GM12878 (cell line): Measurements from ENCODE around the gene MANBA. TPM values are rescaled to one million over a fixed set of nuclear protein-coding genes. Genes with fewer than 3 reads are reported as not detected.

Source experiments
- ATAC-seq: fragments of 200-7000 bp; cut with Tn5 transposase; 3 replicates; pipeline ENCODE4 v1.9.1; 2020; ENCODE audit warnings: mild to moderate bottlenecking, moderate library complexity
- BruUV-seq: library from RNA; stranded (reverse); fragments of 400-500 nt; replicated peaks from 2 replicates; lab custom pipeline; 2021; lab: Mats Ljungman, UMichigan
- CTCF ChIA-PET: fragments of 300-600 bp; sonication (Branson Sonifier 250); formaldehyde crosslinking; extraction: SDS; loops from one replicate; lab custom pipeline; 2021; ENCODE audit warnings: inconsistent platforms; lab: Yijun Ruan, JAX
- POLR2A ChIA-PET: fragments of 350-600 bp; formaldehyde crosslinking; extraction: SDS; loops from one replicate; lab custom pipeline; 2021; ENCODE audit warnings: inconsistent platforms; lab: Charles Lee
- RAD21 ChIA-PET: fragments of 300-600 bp; sonication (Branson Sonifier 250); formaldehyde crosslinking; loops from one replicate; lab custom pipeline; 2023; ENCODE audit warnings: antibody characterized with exemption; ENCODE audit not compliant: unreplicated experiment; lab: Charles Lee
- SMC1A ChIA-PET: fragments of 300-600 bp; sonication (Branson Sonifier 250); formaldehyde crosslinking; loops from one replicate; lab custom pipeline; 2023; ENCODE audit not compliant: unreplicated experiment, uncharacterized antibody; lab: Charles Lee
- DNase-seq: peaks from one replicate; pipeline ENCODE4 v3.0.0-alpha.2; 2011; ENCODE audit warnings: low read depth, low spot score
- FAIRE-seq: peaks from 3 replicates; lab custom pipeline; 2011; peaks lifted over from hg19 to GRCh38; lab: Jason Lieb, UNC
- H2AFZ ChIP-seq: 2 replicates; pipeline ENCODE4 v1.6.0; 2011; ENCODE audit warnings: low read depth, low read length, control low read depth; ENCODE audit not compliant: control insufficient read depth
- H3K27ac ChIP-seq: 2 replicates; pipeline ENCODE4 v1.5.1; 2011; ENCODE audit warnings: control low read depth; ENCODE audit not compliant: control insufficient read depth, insufficient read depth
- H3K27me3 ChIP-seq, 2 experiments: replicated peaks in 1 of 2; 2 replicates each; pipeline versions ENCODE4 v1.6.0 to v1.6.1; 2011; ENCODE audit warnings: low read length in 1 of 2; ENCODE audit not compliant: control insufficient read depth in 2 of 2, insufficient read depth in 2 of 2
- H3K36me3 ChIP-seq, 2 experiments: 2 replicates each; pipeline ENCODE4 v1.5.1; 2011; ENCODE audit warnings: low read length in 1 of 2; ENCODE audit not compliant: control insufficient read depth in 2 of 2, insufficient read depth in 2 of 2
- H3K4me1 ChIP-seq: 2 replicates; pipeline ENCODE4 v1.6.1; 2011; ENCODE audit warnings: mild to moderate bottlenecking, low read length, moderate library complexity, mixed read lengths; ENCODE audit not compliant: control insufficient read depth, insufficient read depth
- H3K4me2 ChIP-seq: 2 replicates; pipeline ENCODE4 v1.6.0; 2011; ENCODE audit warnings: control low read depth; ENCODE audit not compliant: control insufficient read depth, insufficient read depth
- H3K4me3 ChIP-seq: fragments of 200-600 bp; sonication (generic); 2 replicates; pipeline ENCODE4 v1.5.1; 2016
- H3K79me2 ChIP-seq: 2 replicates; pipeline ENCODE4 v1.6.0; 2011; ENCODE audit warnings: low read length; ENCODE audit not compliant: control insufficient read depth, insufficient read depth
- H3K9ac ChIP-seq: 2 replicates; pipeline ENCODE4 v1.8.0; 2011; ENCODE audit warnings: low read length, control low read depth, mixed read lengths; ENCODE audit not compliant: control insufficient read depth, insufficient read depth
- H3K9me3 ChIP-seq: replicated peaks from 3 replicates; pipeline ENCODE4 v1.5.1; 2011; ENCODE audit warnings: mild to moderate bottlenecking, low read length; ENCODE audit not compliant: control insufficient read depth, insufficient read depth
- H4K20me1 ChIP-seq: 2 replicates; pipeline ENCODE4 v1.6.0; 2011; ENCODE audit not compliant: control insufficient read depth, insufficient read depth
- BHLHE40 ChIP-seq, 2 experiments: fragments of 450-650 bp in 1 of 2; IDR thresholded peaks; 2 replicates each; pipeline ENCODE4 v1.6.1; 2011 to 2017; ENCODE audit warnings: low read depth in 2 of 2, borderline replicate concordance in 1 of 2, improper control_type of control experiment in 1 of 2, low read length in 1 of 2, mild to moderate bottlenecking in 1 of 2
- CBX5 ChIP-seq: sonication (generic); IDR thresholded peaks from 2 replicates; pipeline ENCODE4 v1.6.1; 2016; ENCODE audit warnings: low read depth, moderate library complexity, mild to moderate bottlenecking, inconsistent platforms
- CHD1 ChIP-seq: IDR thresholded peaks from 2 replicates; pipeline ENCODE4 v1.6.1; 2012; ENCODE audit warnings: low read depth, low read length, improper control_type of control experiment
- CTCF ChIP-seq, 3 experiments: IDR thresholded peaks in 2 of 3; conservative IDR thresholded peaks in 1 of 3; 2 replicates each; pipeline ENCODE4 v1.5.1; 2011; ENCODE audit warnings: low read depth in 3 of 3, low read length in 3 of 3, mild to moderate bottlenecking in 3 of 3, control low read depth in 2 of 3, moderate library complexity in 2 of 3, inconsistent platforms in 1 of 3, mixed read lengths in 1 of 3; ENCODE audit not compliant: control insufficient read depth in 2 of 3, insufficient read depth in 1 of 3; ENCODE audit errors: extremely low read depth in 1 of 3
- ETV6 ChIP-seq, 2 experiments: fragments of 450-650 bp in 1 of 2; IDR thresholded peaks in 1 of 2; conservative IDR thresholded peaks in 1 of 2; 2 replicates each; pipeline ENCODE4 v1.6.1; 2014; ENCODE audit warnings: antibody characterized with exemption in 1 of 2, borderline replicate concordance in 1 of 2, low read depth in 1 of 2, mild to moderate bottlenecking in 1 of 2, moderate library complexity in 1 of 2
- EZH2 ChIP-seq: IDR thresholded peaks from 2 replicates; pipeline ENCODE4 v1.6.1; 2012; ENCODE audit warnings: low read depth, mild to moderate bottlenecking, control low read depth, inconsistent platforms, low read length, borderline replicate concordance; ENCODE audit not compliant: control insufficient read depth
- MYB ChIP-seq: fragments of 150-350 bp; IDR thresholded peaks from 2 replicates; pipeline ENCODE4 v1.6.1; 2014; ENCODE audit warnings: mild to moderate bottlenecking, low read depth, low read length, borderline replicate concordance
- NR2C1 ChIP-seq: fragments of 450-650 bp; IDR thresholded peaks from 2 replicates; pipeline ENCODE4 v1.6.1; 2017; ENCODE audit warnings: antibody characterized with exemption, mild to moderate bottlenecking, moderate library complexity
- POLR2AphosphoS2 ChIP-seq: IDR thresholded peaks from 2 replicates; pipeline ENCODE4 v1.6.1; 2011; ENCODE audit warnings: low read depth, mild to moderate bottlenecking, low read length, improper control_type of control experiment, moderate library complexity
- RBBP5 ChIP-seq: fragments of 200-600 bp; sonication (generic); conservative IDR thresholded peaks from 2 replicates; pipeline ENCODE4 v1.6.1; 2016
- RFX5 ChIP-seq: IDR thresholded peaks from 2 replicates; pipeline ENCODE4 v1.6.1; 2011; ENCODE audit warnings: low read depth, low read length, improper control_type of control experiment
- RUNX3 ChIP-seq: IDR thresholded peaks from 2 replicates; pipeline ENCODE4 v1.6.1; 2012; ENCODE audit warnings: low read length, inconsistent platforms
- SMAD5 ChIP-seq: IDR thresholded peaks from 2 replicates; pipeline ENCODE4 v1.6.1; 2016; ENCODE audit warnings: antibody characterized with exemption, low read depth
- SRF ChIP-seq, 2 experiments: IDR thresholded peaks; 2 replicates each; pipeline ENCODE4 v1.6.1; 2011; ENCODE audit warnings: low read depth in 2 of 2, low read length in 2 of 2, mild to moderate bottlenecking in 1 of 2, moderate library complexity in 1 of 2
- ZNF384 ChIP-seq: IDR thresholded peaks from 2 replicates; pipeline ENCODE4 v1.6.1; 2012; ENCODE audit warnings: low read depth, mild to moderate bottlenecking, low read length, improper control_type of control experiment, borderline replicate concordance
- ZNF622 ChIP-seq: fragments of 450-650 bp; IDR thresholded peaks from 2 replicates; pipeline ENCODE4 v1.6.1; 2017; ENCODE audit warnings: mild to moderate bottlenecking, inconsistent platforms
- WGBS: methylation state at CpG from one replicate; pipeline ENCODE4 v1.1.6; 2016; ENCODE audit warnings: low lambda C conversion rate; ENCODE audit not compliant: insufficient replicate concordance, insufficient coverage; ENCODE audit errors: missing lambda C conversion rate; 5-methylcytosine and 5-hydroxymethylcytosine counted together
- in situ Hi-C: fragments of 300-500 bp; cut with MboI; formaldehyde crosslinking; loops from 9 replicates; pipeline ENCODE4 v1.14.3; 2018; ENCODE audit warnings: mixed read lengths
- intact Hi-C: fragments of 100-400 bp; cut with micrococcal nuclease; formaldehyde crosslinking; loops from one replicate; pipeline ENCODE4 v1.14.2; 2022; ENCODE audit not compliant: unreplicated experiment
- polyA plus RNA-seq, 11 experiments: library from polyadenylated mRNA; depleted of rRNA in 4 of 11; unstranded in 6 of 11; stranded (reverse) in 5 of 11; fragments of >200 nt; fragmentation: Nextera tagmentation in 4 of 11; fragmentation: Illumina TruSeq in 1 of 11; extraction: Ambion mirVana in 4 of 11; extraction: Trizol in 1 of 11; gene quantifications; 1 replicate in 1 of 11; 2 replicates in 10 of 11; pipeline versions ENCODE4 v1.2.1 to v1.2.3, GENCODE V29; 2011 to 2016; ENCODE audit warnings: inconsistent platforms in 2 of 11, missing spikeins in 2 of 11, low read depth in 1 of 11
- total RNA-seq, 4 experiments: library from RNA; depleted of rRNA in 3 of 4; stranded (reverse); fragments of >200 nt in 3 of 4; fragmentation: Illumina TruSeq in 1 of 4; extraction: Trizol in 1 of 4; gene quantifications; 2 replicates each; pipeline versions ENCODE4 v1.2.1 to v1.2.3, GENCODE V29; 2013 to 2021

Gene MANBA
- total and polyA plus RNA-seq, 10 of the 15 experiments (the other 5 are each of a cell fraction or from before 2014, with no cell fraction given) = 3.8 to 19.0 (median 12.5) TPM

DNA sequence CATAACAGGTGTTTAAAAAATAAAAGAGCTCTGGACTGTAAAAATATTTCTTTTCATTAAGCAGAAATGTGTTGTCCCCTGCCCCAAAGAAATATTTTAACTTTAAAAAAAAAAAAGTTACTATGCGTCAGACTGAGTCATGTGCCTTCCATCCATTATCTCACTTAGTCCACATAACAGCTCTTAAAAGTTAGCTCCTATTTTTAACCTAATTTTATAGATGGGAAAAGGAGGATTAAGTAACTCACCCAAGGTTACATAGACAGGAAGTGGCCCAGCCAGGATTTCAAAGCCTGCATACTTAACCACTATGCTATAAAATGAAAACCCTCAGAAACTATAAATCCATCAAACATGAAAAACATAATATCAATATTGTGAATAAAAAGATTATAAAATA, 97.7 kb downstream of the MANBA start:
- H3K4me2 ChIP-seq = no peak overlapping the region
- H3K9ac ChIP-seq = no peak overlapping the region
- TF ChIP-seq ZNF622 (no peak), ETV6 (conservative IDR thresholded peaks at IDR 0.05 in 1 of 2, IDR thresholded peaks at IDR 0.05 in 1 of 2; ENCODE audit: borderline replicate concordance in 1 of 2, low read depth in 1 of 2) (no peak), RUNX3 (no peak)
- ATAC-seq = no peak
- RAD21 ChIA-PET = interaction anchor here (0.8 kb wide), 1 partner anchor 24 kb away, joined by 5 read pairs; no protein-coding TSS in a partner anchor
- H3K4me1 ChIP-seq = no peaks in the 10 kb centered on the region
- SMC1A ChIA-PET = interaction anchor here (0.7 to 1.4 kb wide), 3 partner anchors 11 to 73 kb away, joined by 3 to 4 read pairs (median 3); no protein-coding TSS in a partner anchor
- H4K20me1 ChIP-seq = no peaks in the 10 kb centered on the region
- CTCF ChIA-PET = no interaction called here
- intact Hi-C loops (no loop called here), in situ Hi-C loops (no loop called here)
- FAIRE-seq = no peak
- H3K9me3 ChIP-seq = no peaks in the 10 kb centered on the region
- POLR2A ChIA-PET = no interaction called here
- no peak for DNase-seq
- H2AFZ ChIP-seq = no peak overlapping the region
- no peaks in the 10 kb centered on the region for H3K79me2 ChIP-seq
- 92% methylated on average over 1 of the region's 1 CpG for WGBS
- peaks cover 0 to 8% of the 10 kb centered on the region in 2 experiments; a peak in 2 of 4 replicates for H3K36me3 ChIP-seq
- no TSS peak for BruUV-seq
- no peak overlapping the region for H3K4me3 ChIP-seq
- H3K27ac ChIP-seq = no peak overlapping the region
- no peaks in the 10 kb centered on the region for H3K27me3 ChIP-seq

DNA sequence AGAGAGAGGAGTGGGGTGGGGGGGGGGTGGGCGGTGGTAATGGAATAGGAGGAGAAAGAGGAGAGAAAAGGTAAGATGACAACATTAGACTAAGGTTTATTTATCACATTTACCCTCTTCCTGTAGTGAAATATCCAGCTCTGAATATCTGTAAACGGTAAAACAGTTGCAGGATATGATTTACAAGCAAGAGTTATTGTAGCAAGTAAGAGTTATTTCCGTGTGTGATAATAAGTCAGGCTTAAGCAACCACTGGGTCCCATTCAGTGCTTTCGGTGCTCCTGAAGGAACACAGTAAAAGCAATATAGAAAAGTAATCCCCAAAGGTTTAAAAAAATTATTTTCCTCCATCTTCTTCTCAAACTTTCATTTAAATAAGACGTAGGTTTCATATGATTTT, 103.6 kb downstream of the MANBA start:
- H3K27ac ChIP-seq = no peak overlapping the region
- H4K20me1 ChIP-seq = no peaks in the 10 kb centered on the region
- H3K9ac ChIP-seq = no peak overlapping the region
- no peaks in the 10 kb centered on the region for H3K27me3 ChIP-seq
- H3K4me3 ChIP-seq = no peak overlapping the region
- FAIRE-seq (no peak), DNase-seq (no peak), ATAC-seq (no peak)
- SMC1A ChIA-PET = interaction anchor here (0.9 to 1.2 kb wide), 3 partner anchors 29 to 162 kb away, joined by 3 to 4 read pairs (median 3); no protein-coding TSS in a partner anchor
- no peaks in the 10 kb centered on the region for H3K79me2 ChIP-seq
- no peak overlapping the region for H3K4me2 ChIP-seq
- RAD21 ChIA-PET = interaction anchor here (0.6 kb wide), 1 partner anchor 101 kb away, joined by 3 read pairs; no protein-coding TSS in a partner anchor
- BruUV-seq = no TSS peak
- CTCF ChIA-PET = interaction anchor here (1.0 kb wide), 1 partner anchor 8 kb away, joined by 4 read pairs; no protein-coding TSS in a partner anchor
- in situ Hi-C loops (no loop called here), intact Hi-C loops (no loop called here)
- POLR2A ChIA-PET = no interaction called here
- H2AFZ ChIP-seq = no peak overlapping the region
- H3K36me3 ChIP-seq = no peaks in the 10 kb centered on the region; a peak in 1 of 4 replicates
- WGBS = 61% methylated on average over 4 of the region's 5 CpGs
- no peaks in the 10 kb centered on the region for H3K9me3 ChIP-seq
- H3K4me1 ChIP-seq = no peaks in the 10 kb centered on the region
- TF ChIP-seq RBBP5 = no peak
- TF ChIP-seq ZNF384 = no peak
- no peak for TF ChIP-seq BHLHE40 (IDR thresholded peaks at IDR 0.05; ENCODE audit: borderline replicate concordance in 1 of 2, low read depth in 2 of 2, low read length in 1 of 2)
- TF ChIP-seq MYB = no peak
- TF ChIP-seq NR2C1 = no peak
- TF ChIP-seq CBX5 = no peak
- TF ChIP-seq SMAD5 = no peak
- no peak for TF ChIP-seq RFX5
- TF ChIP-seq POLR2AphosphoS2 = no peak
- TF ChIP-seq CTCF (IDR thresholded peaks at IDR 0.05 in 2 of 3, conservative IDR thresholded peaks at IDR 0.05 in 1 of 3; ENCODE audit: control insufficient read depth in 2 of 3, extremely low read depth in 1 of 3, insufficient read depth in 1 of 3, low read depth in 3 of 3, low read length in 3 of 3) = no peak
- TF ChIP-seq CHD1 = no peak
- no peak for TF ChIP-seq SRF (IDR thresholded peaks at IDR 0.05; ENCODE audit: low read depth in 2 of 2, low read length in 2 of 2)
- no peak for TF ChIP-seq EZH2
